Lung (tissue), 12 donors: ENCODE results near the gene NAV2. TPM values are rescaled to one million over a fixed set of nuclear protein-coding genes. Genes with fewer than 3 reads are reported as not detected.

Experiments
- ATAC-seq: fragments of 200-7000 bp; cut with Tn5 transposase; one replicate; pipeline ENCODE4 v1.9.1; 2020; ENCODE audit warnings: moderate number of reproducible peaks; ENCODE audit not compliant: insufficient read depth, low FRiP score
- DNase-seq, 3 donors: peaks; one replicate each; pipeline ENCODE4 v3.0.0-alpha.2; 2013 to 2017
- H3K27ac ChIP-seq, 2 donors: one replicate each; pipeline ENCODE4 v1.5.1; 2013; ENCODE audit warnings: mild to moderate bottlenecking in 2 of 2, moderate library complexity in 2 of 2, control low read depth in 1 of 2, inconsistent platforms in 1 of 2, low read depth in 1 of 2, low read length in 1 of 2
- H3K27me3 ChIP-seq, 3 donors: one replicate each; pipeline ENCODE4 v1.5.1; 2013; ENCODE audit warnings: low read length in 2 of 3; ENCODE audit not compliant: control insufficient read depth in 3 of 3, insufficient read depth in 3 of 3
- H3K36me3 ChIP-seq, 4 donors: one replicate each; pipeline ENCODE4 v1.5.1; 2013; ENCODE audit warnings: low read length in 4 of 4, mild to moderate bottlenecking in 1 of 4, moderate library complexity in 1 of 4; ENCODE audit not compliant: control insufficient read depth in 4 of 4, insufficient read depth in 4 of 4
- H3K4me1 ChIP-seq, 5 donors: one replicate each; pipeline ENCODE4 v1.5.1; 2013; ENCODE audit warnings: low read length in 5 of 5, mild to moderate bottlenecking in 2 of 5, moderate library complexity in 1 of 5; ENCODE audit not compliant: control insufficient read depth in 5 of 5, insufficient read depth in 5 of 5
- H3K4me3 ChIP-seq: one replicate; pipeline ENCODE4 v1.5.1; 2013; ENCODE audit warnings: mild to moderate bottlenecking, control low read depth, moderate library complexity
- H3K9ac ChIP-seq, 2 donors: one replicate each; pipeline ENCODE4 v1.5.1; 2013; ENCODE audit warnings: low read length in 2 of 2, control low read depth in 1 of 2; ENCODE audit not compliant: insufficient read depth in 1 of 2
- H3K9me3 ChIP-seq, 4 donors: one replicate each; pipeline ENCODE4 v1.5.1; 2013; ENCODE audit warnings: low read length in 3 of 4, mild to moderate bottlenecking in 1 of 4, moderate library complexity in 1 of 4; ENCODE audit not compliant: control insufficient read depth in 4 of 4, insufficient read depth in 3 of 4
- CTCF ChIP-seq: IDR thresholded peaks from 2 replicates; pipeline ENCODE4 v1.5.1; 2012; ENCODE audit warnings: mild to moderate bottlenecking; ENCODE audit errors: control extremely low read depth, extremely low read depth
- WGBS, 2 donors: extraction: QIAGEN DNeasy Blood & Tissue Kit; methylation state at CpG; one replicate each; pipeline ENCODE4 v1.1.7; 2013; 5-methylcytosine and 5-hydroxymethylcytosine counted together
- polyA plus RNA-seq, 2 donors: library from polyadenylated mRNA; stranded (reverse); fragments of 200-250 nt; gene quantifications; one replicate each; pipeline ENCODE4 v1.2.1, GENCODE V29; 2013
- total RNA-seq, 2 donors: library from RNA; depleted of rRNA in 1 of 2; stranded (reverse); fragments of >200 nt in 1 of 2; gene quantifications; one replicate each; pipeline ENCODE4 v1.2.1, GENCODE V29; 2014 to 2021
- donor health status: control.
- donor health status: control.
- donor health status: Bipolar disorder and iron deficiency.
- donor health status: healthy.
- donor health status: DM: yes; HTN: yes; CAD: no.

NAV2 gene
- total and polyA plus RNA-seq, 4 donors: 6.8 to 47.9 (median 20.2) TPM

- Histone ChIP-seq H3K9me3 (no peaks in the 10 kb centered on the region), H3K36me3 (no peaks in the 10 kb centered on the region), H3K27me3 (peaks cover 0 to 3% (median 0%) of the 10 kb centered on the region in 3 donors), H3K4me1 (peaks cover 2 to 14% (median 5%) of the 10 kb centered on the region in 5 donors), H3K27ac (no peak overlapping the region), H3K9ac (no peak overlapping the region), H3K4me3 (no peak overlapping the region)
- WGBS, 2 donors: 88 to 95% methylated on average over 1 of the region's 1 CpG
- TF ChIP-seq CTCF: no peak
- ATAC-seq (no peak), DNase-seq (no peak)
Measured at GRCh38 chr11:19687392-19687791, 25.2 kb upstream of the NAV2 start.

- 87 to 92% methylated on average over 8 of the region's 8 CpGs for WGBS, 2 donors
- no peak for DNase-seq
Measured at GRCh38 chr11:19689281-19690000, 23.2 kb upstream of the NAV2 start.

GRCh38 chr11:19690885-19691284, 21.8 kb upstream of the NAV2 start:
- 85 to 94% methylated on average over 2 of the region's 2 CpGs for WGBS, 2 donors
- no peaks in the 10 kb centered on the region for H3K36me3 ChIP-seq
- H3K27me3 ChIP-seq: peaks cover 0 to 3% (median 0%) of the 10 kb centered on the region in 3 donors
- no peaks in the 10 kb centered on the region for H3K9me3 ChIP-seq
- DNase-seq: no peak
- no peak for TF ChIP-seq CTCF
- H3K4me3 ChIP-seq: no peak overlapping the region
- ATAC-seq: no peak
- H3K27ac ChIP-seq: no peak overlapping the region
- H3K9ac ChIP-seq: no peak overlapping the region
- peaks cover 0 to 6% (median 1%) of the 10 kb centered on the region in 5 donors for H3K4me1 ChIP-seq

More at GRCh38 chr11:19689281-19690000, 23.2 kb upstream of the NAV2 start:
- TF ChIP-seq CTCF: no peak
- Histone ChIP-seq H3K27me3 (peaks cover 0 to 3% (median 0%) of the 10 kb centered on the region in 3 donors), H3K9me3 (no peaks in the 10 kb centered on the region), H3K27ac (no peak overlapping the region), H3K9ac (no peak overlapping the region), H3K4me1 (peaks cover 0 to 5% (median under 1%) of the 10 kb centered on the region in 5 donors), H3K4me3 (no peak overlapping the region), H3K36me3 (no peaks in the 10 kb centered on the region)
- ATAC-seq: no peak
